Type B pancreatic cell (in vitro differentiated cells): ENCODE results near the gene EQTN. TPM values are rescaled to one million over a fixed set of nuclear protein-coding genes. Genes with fewer than 3 reads are reported as not detected.

Experiments
- DNase-seq: peaks from one replicate; pipeline ENCODE4 v3.0.0; 2021; ENCODE audit warnings: mixed read lengths; ENCODE audit not compliant: unreplicated experiment; ENCODE audit errors: extremely low spot score
- H3K27ac Mint-ChIP-seq: 2 replicates; pipeline ENCODE4 v1.8.0; 2021; ENCODE audit warnings: mild to moderate bottlenecking, mixed read lengths
- H3K27me3 Mint-ChIP-seq: 2 replicates; pipeline ENCODE4 v1.8.0; 2021; ENCODE audit warnings: mixed read lengths
- H3K36me3 Mint-ChIP-seq: 2 replicates; pipeline ENCODE4 v1.8.0; 2021; ENCODE audit warnings: mixed read lengths
- H3K4me1 Mint-ChIP-seq: one replicate; pipeline ENCODE4 v1.8.0; 2021; ENCODE audit warnings: mixed read lengths; ENCODE audit not compliant: unreplicated experiment
- H3K4me3 Mint-ChIP-seq: 2 replicates; pipeline ENCODE4 v1.8.0; 2021; ENCODE audit warnings: mild to moderate bottlenecking, mixed read lengths
- H3K9me3 Mint-ChIP-seq: 2 replicates; pipeline ENCODE4 v1.8.0; 2021; ENCODE audit warnings: mixed read lengths
- long read RNA-seq: library from polyadenylated mRNA; unstranded; transcript quantifications from one replicate; pipeline ENCODE4 v2.0.0, GENCODE V29; 2020
- total RNA-seq: library from RNA; stranded (reverse); gene quantifications from 2 replicates; pipeline ENCODE4 v1.2.1, GENCODE V29; 2021; ENCODE audit warnings: low replicate concordance
- TF ChIP-seq, protein P1 (sequence below): fragments of 200-600 bp; sonication (generic); conservative IDR thresholded peaks from 2 replicates; pipeline ENCODE4 v1.5.0; 2021; ENCODE audit warnings: antibody characterized with exemption, mild to moderate bottlenecking

Gene EQTN
- total RNA-seq: 1.1 TPM in 1 of 2 replicates, not detected in the other
- long read RNA-seq, partial matches to known transcripts: 0 of 2 reads
- long read RNA-seq, other reads (novel, unspliced or antisense): 2 of 2 reads

DNA sequence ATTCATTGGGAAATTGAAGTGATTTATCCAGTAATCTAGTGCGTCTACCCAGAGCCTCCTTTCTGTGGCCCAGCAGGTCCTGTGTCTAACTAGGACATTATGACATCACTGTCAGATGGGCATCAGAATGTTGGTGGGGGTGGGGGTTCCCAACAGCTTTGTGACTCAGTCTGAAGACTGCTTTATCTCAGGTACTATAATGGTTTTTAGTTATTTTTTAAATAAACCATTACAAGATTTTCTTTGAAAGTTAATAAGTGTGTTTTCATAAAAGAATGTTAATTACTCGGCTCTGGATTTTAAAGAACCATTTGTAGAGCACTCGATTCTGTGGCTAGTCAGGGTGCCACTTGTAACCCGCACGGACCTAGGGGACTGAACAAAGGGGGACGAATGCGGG, at the start of gene EQTN:
TSS of gene EQTN (minus strand) at position 101 of the 400 bp plus-strand sequence. CDS start at position 6, 95 bp downstream.
- Mint-ChIP-seq H3K27me3 (no peaks in the 10 kb centered on the region), H3K4me3 (no peak within 1 kb of the TSS)
- no peak for DNase-seq

DNA sequence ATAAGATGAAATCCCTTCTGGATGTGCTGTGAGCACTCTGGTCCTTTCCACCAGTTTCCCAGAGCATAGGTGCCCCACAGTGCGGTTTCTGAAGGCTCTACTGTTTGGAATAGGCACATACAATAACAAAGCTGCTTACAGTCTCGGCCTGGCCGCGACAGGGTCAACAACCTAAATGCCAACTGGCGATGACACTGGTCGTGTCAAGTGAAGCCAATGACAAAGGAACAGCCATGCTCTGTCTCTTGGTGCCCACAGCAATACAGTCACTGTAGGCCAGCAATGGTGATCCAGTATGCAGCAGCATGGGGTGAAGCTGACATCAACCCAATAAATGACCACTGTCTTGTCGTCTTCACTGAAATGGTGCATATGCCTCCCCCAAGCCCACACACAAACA, 47.8 kb upstream of the EQTN start:
- no peaks in the 10 kb centered on the region for H3K27me3 Mint-ChIP-seq
- H3K4me1 Mint-ChIP-seq: peaks cover 27% of the 10 kb centered on the region
- H3K27ac Mint-ChIP-seq: no peak overlapping the region
- TF ChIP-seq, protein P1, sequence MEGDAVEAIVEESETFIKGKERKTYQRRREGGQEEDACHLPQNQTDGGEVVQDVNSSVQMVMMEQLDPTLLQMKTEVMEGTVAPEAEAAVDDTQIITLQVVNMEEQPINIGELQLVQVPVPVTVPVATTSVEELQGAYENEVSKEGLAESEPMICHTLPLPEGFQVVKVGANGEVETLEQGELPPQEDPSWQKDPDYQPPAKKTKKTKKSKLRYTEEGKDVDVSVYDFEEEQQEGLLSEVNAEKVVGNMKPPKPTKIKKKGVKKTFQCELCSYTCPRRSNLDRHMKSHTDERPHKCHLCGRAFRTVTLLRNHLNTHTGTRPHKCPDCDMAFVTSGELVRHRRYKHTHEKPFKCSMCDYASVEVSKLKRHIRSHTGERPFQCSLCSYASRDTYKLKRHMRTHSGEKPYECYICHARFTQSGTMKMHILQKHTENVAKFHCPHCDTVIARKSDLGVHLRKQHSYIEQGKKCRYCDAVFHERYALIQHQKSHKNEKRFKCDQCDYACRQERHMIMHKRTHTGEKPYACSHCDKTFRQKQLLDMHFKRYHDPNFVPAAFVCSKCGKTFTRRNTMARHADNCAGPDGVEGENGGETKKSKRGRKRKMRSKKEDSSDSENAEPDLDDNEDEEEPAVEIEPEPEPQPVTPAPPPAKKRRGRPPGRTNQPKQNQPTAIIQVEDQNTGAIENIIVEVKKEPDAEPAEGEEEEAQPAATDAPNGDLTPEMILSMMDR: no peak
- no peak for DNase-seq
- no peak overlapping the region for H3K4me3 Mint-ChIP-seq
- H3K36me3 Mint-ChIP-seq: peaks cover 8% of the 10 kb centered on the region
- no peaks in the 10 kb centered on the region for H3K9me3 Mint-ChIP-seq

More for the DNA sequence above, at the start of gene EQTN:
- Mint-ChIP-seq H3K9me3 (no peaks in the 10 kb centered on the region), H3K27ac (no peak within 1 kb of the TSS), H3K36me3 (no peaks in the 10 kb centered on the region), H3K4me1 (no peaks in the 10 kb centered on the region)
- TF ChIP-seq, protein P1: no peak

DNA sequence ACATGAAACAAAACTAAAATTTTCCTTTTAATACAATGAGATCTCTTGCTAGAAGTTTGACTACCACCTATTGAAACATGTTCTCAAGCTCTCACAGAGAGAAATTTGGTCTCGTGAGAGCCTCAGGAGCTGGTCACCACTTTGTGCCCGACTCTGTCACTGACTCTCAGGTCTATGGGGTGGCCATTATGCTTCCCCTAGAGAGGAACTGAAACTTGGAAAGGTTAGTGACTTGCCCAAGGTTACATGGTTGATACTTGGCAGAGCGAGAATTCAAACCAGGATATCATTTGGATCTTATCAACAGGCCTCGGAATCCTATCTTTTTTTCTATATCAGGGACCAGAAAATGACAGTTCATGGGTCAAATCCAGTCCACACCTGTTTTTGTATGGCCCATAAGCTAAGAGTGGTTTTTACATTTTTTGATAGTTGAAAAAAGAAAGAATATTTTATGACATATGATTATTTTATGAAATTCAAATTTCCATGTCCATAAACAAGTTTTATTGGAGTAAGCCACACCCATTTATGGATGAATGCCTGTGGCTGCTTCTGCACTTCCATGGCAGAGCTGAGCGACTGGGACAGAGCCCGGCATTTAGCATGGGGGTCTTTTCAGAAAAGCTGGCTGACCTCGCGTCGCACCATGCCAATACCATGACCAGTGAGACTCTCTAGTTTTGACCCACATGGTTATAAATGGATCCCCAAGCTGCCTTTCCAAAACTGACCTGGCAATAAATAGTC, 44.8 kb upstream of the EQTN start:
- Mint-ChIP-seq H3K9me3 (no peaks in the 10 kb centered on the region), H3K27ac (no peak overlapping the region), H3K4me1 (peaks cover 28% of the 10 kb centered on the region), H3K36me3 (peaks cover 3% of the 10 kb centered on the region), H3K4me3 (no peak overlapping the region), H3K27me3 (no peaks in the 10 kb centered on the region)
- TF ChIP-seq, protein P1: no peak
- DNase-seq: no peak

DNA sequence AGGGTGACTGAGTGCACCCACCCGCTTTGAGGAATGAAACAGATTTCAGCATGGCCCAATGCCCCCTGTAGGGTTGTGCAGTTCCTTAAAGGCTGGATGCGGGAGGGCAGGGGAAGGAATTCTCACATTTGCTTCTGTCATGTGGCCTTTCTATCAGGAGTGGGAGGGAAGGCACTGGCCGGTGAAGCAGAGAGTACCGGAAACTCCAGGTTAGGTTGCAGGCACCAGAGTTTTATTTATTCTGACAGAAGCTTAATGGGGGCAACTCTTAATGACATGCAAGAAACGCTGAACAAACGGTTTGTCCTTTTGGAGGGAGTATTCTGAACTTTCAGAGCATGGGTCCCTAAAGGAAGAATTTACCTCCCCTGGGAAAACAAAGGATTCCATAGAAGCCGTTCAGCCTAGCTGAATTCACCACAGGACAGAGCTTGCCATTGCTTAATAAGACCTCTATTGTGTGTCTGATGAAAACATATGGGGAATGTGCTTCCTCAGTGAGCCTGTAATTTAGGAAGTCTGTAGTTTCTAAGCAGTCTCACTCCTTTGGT, 44.1 kb upstream of the EQTN start:
- no peak overlapping the region for H3K4me3 Mint-ChIP-seq
- no peaks in the 10 kb centered on the region for H3K27me3 Mint-ChIP-seq
- H3K9me3 Mint-ChIP-seq: no peaks in the 10 kb centered on the region
- peaks cover 3% of the 10 kb centered on the region for H3K36me3 Mint-ChIP-seq
- TF ChIP-seq, protein P1: no peak
- no peak for DNase-seq
- H3K4me1 Mint-ChIP-seq: peaks cover 31% of the 10 kb centered on the region
- peak overlapping the region; percentile 34 for H3K27ac Mint-ChIP-seq

DNA sequence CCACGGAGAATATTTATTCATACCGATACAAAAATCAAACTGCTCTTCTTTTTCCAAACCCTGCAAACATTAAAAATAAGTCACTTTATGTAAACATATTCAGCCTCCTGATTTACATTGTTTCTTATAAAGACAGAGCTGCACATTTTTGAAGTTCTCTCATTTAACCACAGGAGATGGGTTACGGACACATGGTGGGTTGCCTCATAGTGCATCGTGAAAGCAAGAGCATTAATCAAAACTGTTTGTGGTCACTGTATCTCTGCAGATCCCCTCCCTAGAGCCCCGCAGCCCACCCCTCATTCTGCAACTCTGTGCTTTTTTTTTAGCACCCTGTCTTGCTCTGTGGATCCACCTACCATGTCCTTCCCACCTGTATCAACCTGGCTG, 43.3 kb upstream of the EQTN start:
- Mint-ChIP-seq H3K9me3 (no peaks in the 10 kb centered on the region), H3K4me1 (peaks cover 36% of the 10 kb centered on the region), H3K36me3 (peaks cover 3% of the 10 kb centered on the region), H3K27me3 (no peaks in the 10 kb centered on the region), H3K4me3 (no peak overlapping the region), H3K27ac (peak overlapping the region; percentile 34)
- DNase-seq: no peak
- TF ChIP-seq, protein P1: no peak
